Endodermal cell (in vitro differentiated cells): Measurements from ENCODE around the gene SORCS2. TPM values are rescaled to one million over a fixed set of nuclear protein-coding genes. Genes with fewer than 3 reads are reported as not detected.

Source experiments
- DNase-seq: peaks from one replicate; pipeline ENCODE4 v3.0.0-alpha.2; 2017
- H3K27ac ChIP-seq: 2 replicates; pipeline ENCODE4 v1.5.1; 2013; ENCODE audit warnings: mild to moderate bottlenecking, low read depth, low read length, moderate library complexity
- H3K27me3 ChIP-seq: 2 replicates; pipeline ENCODE4 v1.6.1; 2013; ENCODE audit warnings: mild to moderate bottlenecking, low read length, moderate library complexity; ENCODE audit not compliant: insufficient read depth, control insufficient read depth, poor library complexity, severe bottlenecking
- H3K36me3 ChIP-seq: 2 replicates; pipeline ENCODE4 v1.7.0; 2013; ENCODE audit warnings: mild to moderate bottlenecking, low read length, moderate library complexity; ENCODE audit not compliant: control insufficient read depth, insufficient read depth
- H3K4me1 ChIP-seq: one replicate; pipeline ENCODE4 v1.7.0; 2013; ENCODE audit warnings: low read length; ENCODE audit not compliant: control insufficient read depth, insufficient read depth
- H3K4me3 ChIP-seq: 2 replicates; pipeline ENCODE4 v1.5.1; 2013; ENCODE audit warnings: mild to moderate bottlenecking, low read length, moderate library complexity
- H3K9ac ChIP-seq: 2 replicates; pipeline ENCODE4 v1.6.1; 2013; ENCODE audit warnings: mild to moderate bottlenecking, low read length, moderate library complexity; ENCODE audit not compliant: poor library complexity, severe bottlenecking; ENCODE audit errors: extremely low read depth
- H3K9me3 ChIP-seq: 2 replicates; pipeline ENCODE4 v1.6.1; 2013; ENCODE audit warnings: mild to moderate bottlenecking, low read length, moderate library complexity; ENCODE audit not compliant: control insufficient read depth
- H3K27ac Mint-ChIP-seq: 2 replicates; pipeline ENCODE4 v1.8.0; 2020; ENCODE audit warnings: mixed read lengths
- H3K27me3 Mint-ChIP-seq: 2 replicates; pipeline ENCODE4 v1.8.0; 2021; ENCODE audit warnings: mild to moderate bottlenecking, mixed read lengths; ENCODE audit not compliant: insufficient read depth
- H3K36me3 Mint-ChIP-seq: 2 replicates; pipeline ENCODE4 v1.8.0; 2020; ENCODE audit warnings: low read depth, mixed read lengths
- H3K4me1 Mint-ChIP-seq: 2 replicates; pipeline ENCODE4 v1.8.0; 2020; ENCODE audit warnings: mixed read lengths
- H3K4me3 Mint-ChIP-seq: 2 replicates; pipeline ENCODE4 v1.8.0; 2020; ENCODE audit warnings: mild to moderate bottlenecking, moderate library complexity, mixed read lengths
- H3K9me3 Mint-ChIP-seq: 2 replicates; pipeline ENCODE4 v1.8.0; 2020; ENCODE audit warnings: mild to moderate bottlenecking, mixed read lengths
- CTCF ChIP-seq: fragments of 200-600 bp; sonication (generic); conservative IDR thresholded peaks from 2 replicates; pipeline ENCODE4 v1.5.0; 2021; ENCODE audit warnings: antibody characterized with exemption, mild to moderate bottlenecking
- WGBS, 2 experiments: methylation state at CpG; one replicate each; pipeline versions ENCODE4 v1.1.5 to v1.1.7; 2013; ENCODE audit warnings: missing lambda C conversion rate in 2 of 2, mixed read lengths in 1 of 2; ENCODE audit not compliant: insufficient coverage in 1 of 2, insufficient read length in 1 of 2; 5-methylcytosine and 5-hydroxymethylcytosine counted together
- microRNA-seq: library from miRNA; unstranded; fragments of <30 nt; microRNA quantifications from one replicate; pipeline ENCODE4 v1.2.0, GENCODE V29; 2020; ENCODE audit warnings: borderline microRNAs expressed
- total RNA-seq, 2 donors: library from RNA; stranded (reverse); fragmentation: NEBNext Ultra II Directional in 1 of 2; extraction: Animal tissue kit (Norgen Biotek cat#: 25700) in 1 of 2; gene quantifications; 2 replicates in 1 of 2; 3 replicates in 1 of 2; pipeline ENCODE4 v1.2.1, GENCODE V29; 2021

Gene SORCS2
- total RNA-seq, 2 donors from 2014 or later, result 1.4 to 1.9 TPM

GRCh38 chr4:7790023-7790422 lies 597.7 kb downstream of the SORCS2 start:
- Histone ChIP-seq H3K27ac (no peak overlapping the region), H3K36me3 (peaks cover 41% of the 10 kb centered on the region), H3K9ac (no peak overlapping the region), H3K9me3 (no peaks in the 10 kb centered on the region), H3K4me1 (no peaks in the 10 kb centered on the region), H3K4me3 (no peak overlapping the region), H3K27me3 (no peaks in the 10 kb centered on the region)
- H3K27me3 Mint-ChIP-seq, result no peaks in the 10 kb centered on the region
- H3K9me3 Mint-ChIP-seq, result no peaks in the 10 kb centered on the region
- H3K36me3 Mint-ChIP-seq, result peaks cover 29% of the 10 kb centered on the region
- H3K4me3 Mint-ChIP-seq, result no peak overlapping the region
- 86 to 100% methylated on average over 1 to 2 of the region's 2 CpGs for WGBS, 2 experiments
- no peak for TF ChIP-seq CTCF
- H3K27ac Mint-ChIP-seq, result no peak overlapping the region
- no peaks in the 10 kb centered on the region for H3K4me1 Mint-ChIP-seq
- no peak for DNase-seq

- Histone ChIP-seq H3K4me3 (no peak overlapping the region), H3K27me3 (no peaks in the 10 kb centered on the region), H3K36me3 (peaks cover 38% of the 10 kb centered on the region), H3K4me1 (no peaks in the 10 kb centered on the region), H3K27ac (no peak overlapping the region), H3K9ac (no peak overlapping the region), H3K9me3 (no peaks in the 10 kb centered on the region)
- H3K9me3 Mint-ChIP-seq, result no peaks in the 10 kb centered on the region
- H3K36me3 Mint-ChIP-seq, result peaks cover 24% of the 10 kb centered on the region
- H3K27me3 Mint-ChIP-seq, result no peaks in the 10 kb centered on the region
- no peak overlapping the region for H3K4me3 Mint-ChIP-seq
- H3K27ac Mint-ChIP-seq, result no peak overlapping the region
- no peaks in the 10 kb centered on the region for H3K4me1 Mint-ChIP-seq
- DNase-seq, result no peak
- no peak for TF ChIP-seq CTCF
- 92 to 93% methylated on average over 2 of the region's 2 CpGs for WGBS, 2 experiments
These were observed 598.7 kb downstream of the SORCS2 start for GRCh38 chr4:7790999-7791398.

Small RNA genes within 50 kb of the gene (microRNA-seq; reads per million reads assigned to microRNA genes)
- gene MIR4274 (not detected), gene MIR4798 (not detected)

Other genes starting within 250 kb of the SORCS2 start
- gene TADA2B, start 149.2 kb upstream of the SORCS2 start, total RNA-seq, result 10 to 100 TPM; 17.3 to 17.5 TPM
- 10 to 100 TPM; 18.5 to 25.5 TPM for gene GRPEL1, start 124.5 kb upstream of the SORCS2 start, total RNA-seq
- under 1 TPM; 0.13 to 0.24 TPM for gene PSAPL1, start 242.4 kb downstream of the SORCS2 start, total RNA-seq